CD4-positive, alpha-beta T cell treated with Interferon alpha-2 for 1 hour (primary cell): ENCODE results near the gene VPS52.

Source experiments
- DNase-seq, 2 donors: peaks; one replicate each; pipeline ENCODE4 v3.0.0-alpha.2; 2020 to 2022

Gene VPS52, protein sequence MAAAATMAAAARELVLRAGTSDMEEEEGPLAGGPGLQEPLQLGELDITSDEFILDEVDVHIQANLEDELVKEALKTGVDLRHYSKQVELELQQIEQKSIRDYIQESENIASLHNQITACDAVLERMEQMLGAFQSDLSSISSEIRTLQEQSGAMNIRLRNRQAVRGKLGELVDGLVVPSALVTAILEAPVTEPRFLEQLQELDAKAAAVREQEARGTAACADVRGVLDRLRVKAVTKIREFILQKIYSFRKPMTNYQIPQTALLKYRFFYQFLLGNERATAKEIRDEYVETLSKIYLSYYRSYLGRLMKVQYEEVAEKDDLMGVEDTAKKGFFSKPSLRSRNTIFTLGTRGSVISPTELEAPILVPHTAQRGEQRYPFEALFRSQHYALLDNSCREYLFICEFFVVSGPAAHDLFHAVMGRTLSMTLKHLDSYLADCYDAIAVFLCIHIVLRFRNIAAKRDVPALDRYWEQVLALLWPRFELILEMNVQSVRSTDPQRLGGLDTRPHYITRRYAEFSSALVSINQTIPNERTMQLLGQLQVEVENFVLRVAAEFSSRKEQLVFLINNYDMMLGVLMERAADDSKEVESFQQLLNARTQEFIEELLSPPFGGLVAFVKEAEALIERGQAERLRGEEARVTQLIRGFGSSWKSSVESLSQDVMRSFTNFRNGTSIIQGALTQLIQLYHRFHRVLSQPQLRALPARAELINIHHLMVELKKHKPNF

DNA sequence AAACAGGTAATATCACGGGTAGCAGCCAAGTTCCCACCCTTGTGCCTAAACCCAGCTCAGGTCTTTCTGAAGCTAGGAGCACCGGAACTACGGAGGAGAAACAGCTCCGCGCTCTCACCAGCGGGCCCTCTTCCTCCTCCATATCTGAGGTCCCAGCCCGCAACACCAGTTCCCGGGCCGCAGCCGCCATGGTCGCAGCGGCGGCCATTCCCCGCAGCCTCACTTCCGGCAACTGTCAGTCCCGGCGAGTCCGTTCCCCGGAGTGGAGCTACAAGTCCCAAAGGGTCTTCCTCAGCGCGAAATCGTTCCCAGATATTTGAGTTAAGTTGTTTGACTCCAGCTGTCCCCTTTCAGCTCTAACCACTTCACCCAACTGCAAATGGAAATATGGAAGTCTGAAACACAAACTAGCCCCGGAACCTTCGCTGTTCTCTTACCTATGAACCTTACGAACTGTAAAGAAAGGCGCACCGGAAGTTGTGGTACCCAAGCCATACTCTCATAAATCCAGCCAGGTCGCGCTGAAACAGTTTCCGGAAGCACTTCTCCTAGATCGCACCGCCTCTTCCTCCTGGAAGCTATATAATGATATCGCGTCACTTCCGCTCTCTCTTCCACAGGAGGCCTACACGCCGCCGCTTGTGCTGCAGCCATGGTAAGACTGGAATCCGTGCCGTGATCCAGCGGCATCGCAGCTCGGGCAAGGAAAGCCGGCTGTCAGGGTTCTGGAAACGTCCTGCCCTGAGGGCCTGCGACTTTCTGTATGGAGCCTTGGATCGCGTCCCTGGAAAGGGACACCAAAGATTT is at the start of gene VPS52, which contains the start of gene RPS18:
TSS of gene VPS52 (minus strand) at position 409 of the 807 bp plus-strand sequence. CDS start at position 208, 201 bp downstream.
TSS of gene RPS18 (plus strand) at position 608 of the 807 bp plus-strand sequence. CDS start at position 653, 45 bp downstream.
- DNase-seq: peak; percentile 97

DNA sequence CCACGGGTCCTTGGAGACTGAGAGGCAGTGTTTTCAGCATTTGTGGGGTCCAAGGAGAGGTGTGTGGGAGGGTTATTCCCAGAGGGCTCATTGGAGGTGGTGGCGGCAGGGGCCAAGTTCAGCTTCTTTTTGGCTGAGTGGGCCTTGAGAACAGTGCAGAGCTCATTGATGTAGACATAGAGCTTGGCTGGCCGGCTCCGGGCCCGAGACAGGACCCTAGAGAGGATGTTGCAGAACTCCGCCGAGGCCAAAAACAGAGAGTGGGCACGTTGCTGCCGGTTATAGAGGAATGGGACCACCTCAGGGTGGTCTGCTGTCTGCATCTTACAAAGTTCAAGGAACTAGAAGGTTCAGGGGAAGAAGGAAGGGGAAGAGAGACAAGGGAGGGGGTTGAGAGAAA is 49.6 kb upstream of the VPS52 start:
- no peak for DNase-seq

DNA sequence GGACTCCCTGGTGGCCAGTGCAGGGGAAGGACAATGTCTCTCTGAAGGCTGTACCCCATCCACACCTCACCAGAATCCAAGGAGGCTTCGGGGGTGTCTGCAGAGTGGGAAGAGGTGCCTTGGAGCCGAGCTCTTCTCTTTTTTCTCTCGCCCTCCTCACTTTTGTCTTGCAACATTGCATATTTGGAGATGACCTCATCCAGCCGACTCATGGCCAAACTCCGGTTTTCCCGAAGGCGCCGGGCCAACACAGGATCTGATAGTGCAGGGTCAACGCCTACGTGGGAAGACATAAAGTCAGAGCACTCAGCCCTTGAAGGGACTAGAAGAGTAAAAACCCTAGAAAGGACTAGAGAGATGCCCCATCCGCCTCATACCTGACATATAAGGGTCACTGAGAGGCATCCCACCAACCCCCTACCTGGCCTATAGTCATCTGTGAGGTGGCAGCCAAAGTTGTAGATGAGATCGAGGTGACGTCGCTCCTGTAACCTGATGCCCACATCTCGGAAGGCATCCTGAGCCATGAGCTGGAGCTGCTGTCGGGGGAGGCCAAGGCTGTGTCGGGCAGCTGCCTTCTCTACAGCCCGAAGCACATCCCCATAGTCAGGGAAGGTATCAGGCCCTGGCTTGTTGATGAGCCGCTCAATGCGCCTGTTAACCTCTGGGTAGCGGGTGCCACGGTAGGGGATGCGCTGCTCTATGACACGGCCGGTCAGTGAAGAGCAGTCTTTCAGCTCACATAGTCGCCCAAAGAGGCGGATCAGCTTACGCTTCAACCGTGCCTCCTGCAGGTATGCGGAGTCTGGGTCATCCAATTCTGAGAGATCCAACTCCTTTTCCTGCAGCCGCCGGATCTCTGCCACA is 48.9 kb upstream of the VPS52 start:
- DNase-seq: no peak

DNA sequence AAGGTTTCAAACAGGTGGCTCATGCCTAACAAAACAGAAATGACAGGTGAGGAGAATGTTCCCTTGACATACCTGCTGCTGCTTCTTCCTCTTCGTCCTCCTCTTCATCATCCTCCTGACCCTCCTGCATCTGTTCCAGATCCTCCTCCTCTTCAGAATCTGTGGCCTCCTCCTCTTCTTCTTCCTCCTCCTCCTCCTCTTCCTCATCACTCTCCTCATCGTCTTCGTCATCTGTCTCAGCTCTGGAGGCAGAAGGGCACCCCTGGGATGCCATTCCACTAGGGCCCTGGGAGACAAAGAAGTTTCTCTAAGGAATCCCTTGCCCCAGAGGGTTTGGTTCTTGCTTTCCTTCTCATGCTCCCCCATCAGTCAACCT is 48.3 kb upstream of the VPS52 start:
- DNase-seq: no peak

DNA sequence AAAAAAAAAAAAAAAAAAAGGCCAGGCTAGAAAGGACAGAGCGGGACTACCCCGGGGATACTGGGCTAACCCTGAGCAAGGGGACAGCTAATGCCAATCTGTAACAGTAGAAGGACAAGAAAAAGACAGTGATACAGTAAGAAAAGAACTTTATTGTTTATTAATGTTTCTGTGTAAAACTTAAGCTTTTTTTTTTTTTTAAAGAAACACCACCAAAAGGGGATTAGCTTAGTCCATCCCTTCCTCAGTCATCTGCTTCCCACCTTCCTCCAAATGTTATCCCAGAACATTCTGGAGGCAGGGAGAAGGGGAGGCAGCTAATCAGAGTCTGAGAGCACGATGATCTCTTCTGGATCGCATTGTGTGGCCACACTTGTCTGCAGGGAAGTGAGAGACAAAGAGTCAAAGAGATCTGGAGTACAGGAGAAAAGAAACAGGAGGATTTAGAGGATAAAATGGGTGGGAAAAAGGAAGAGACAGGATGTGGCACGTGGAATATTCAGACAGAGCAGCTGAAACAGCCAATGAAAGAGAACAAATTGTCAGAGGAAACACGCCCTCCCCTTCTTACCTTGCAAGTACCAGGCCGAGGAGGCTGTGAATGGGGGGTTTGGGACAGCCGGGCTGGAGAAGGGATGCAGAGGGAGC is 46.9 kb upstream of the VPS52 start:
- no peak for DNase-seq

DNA sequence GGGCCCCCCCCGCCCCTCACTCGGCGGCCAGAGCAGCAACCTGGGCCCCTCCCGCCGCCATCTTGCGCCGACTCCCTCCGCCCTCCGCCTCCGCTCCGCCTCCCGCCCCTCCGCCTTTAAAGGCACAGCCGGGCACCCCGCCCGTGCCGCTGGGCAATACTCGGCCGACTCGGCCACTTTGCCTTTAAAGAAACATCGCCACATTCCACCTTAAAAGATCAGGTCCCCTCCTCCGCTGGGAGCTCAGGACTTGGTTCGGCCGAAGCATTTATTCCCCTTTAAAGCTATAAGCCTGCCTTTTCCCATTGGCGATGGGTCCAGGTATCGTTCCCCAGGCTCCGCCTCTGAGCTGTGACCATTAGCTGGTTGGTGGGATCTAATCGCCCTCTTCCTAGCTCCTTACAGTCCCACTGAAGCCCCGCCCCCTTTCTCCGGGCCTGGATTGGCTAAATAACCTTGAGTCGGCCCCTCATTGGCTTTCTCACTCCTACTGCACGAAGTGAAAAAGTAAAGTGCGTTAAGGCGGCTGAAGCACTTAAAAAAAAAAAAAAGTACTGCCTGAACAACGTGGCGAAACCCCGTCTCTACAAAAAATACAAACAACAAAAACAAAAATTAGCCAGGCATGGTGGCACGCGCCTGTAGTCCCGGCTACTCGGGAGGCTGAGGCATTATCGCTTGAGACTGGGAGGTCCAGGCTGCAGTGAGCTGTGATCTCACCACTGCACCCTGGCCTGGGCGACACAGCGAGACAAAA is 46.2 kb upstream of the VPS52 start, which contains the start of gene ZBTB22:
TSS of gene ZBTB22 (minus strand) at position 76 of the 757 bp plus-strand sequence. CDS start 828 bp downstream, outside the sequence.
- DNase-seq: peak; percentile 97

DNA sequence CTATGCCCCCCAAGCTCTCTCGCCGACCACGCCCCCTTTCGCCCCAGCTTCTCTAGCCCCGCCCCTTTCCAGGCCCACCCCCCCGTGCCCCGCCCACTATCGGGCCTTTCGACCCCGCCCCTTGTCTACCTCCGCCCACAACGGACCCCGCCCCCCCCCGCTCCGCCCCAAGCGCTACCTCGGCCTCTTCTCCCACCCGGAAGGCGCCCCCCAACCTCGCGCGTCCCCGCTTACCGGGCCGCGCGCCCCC is 45.7 kb upstream of the VPS52 start:
- DNase-seq: no peak

DNA sequence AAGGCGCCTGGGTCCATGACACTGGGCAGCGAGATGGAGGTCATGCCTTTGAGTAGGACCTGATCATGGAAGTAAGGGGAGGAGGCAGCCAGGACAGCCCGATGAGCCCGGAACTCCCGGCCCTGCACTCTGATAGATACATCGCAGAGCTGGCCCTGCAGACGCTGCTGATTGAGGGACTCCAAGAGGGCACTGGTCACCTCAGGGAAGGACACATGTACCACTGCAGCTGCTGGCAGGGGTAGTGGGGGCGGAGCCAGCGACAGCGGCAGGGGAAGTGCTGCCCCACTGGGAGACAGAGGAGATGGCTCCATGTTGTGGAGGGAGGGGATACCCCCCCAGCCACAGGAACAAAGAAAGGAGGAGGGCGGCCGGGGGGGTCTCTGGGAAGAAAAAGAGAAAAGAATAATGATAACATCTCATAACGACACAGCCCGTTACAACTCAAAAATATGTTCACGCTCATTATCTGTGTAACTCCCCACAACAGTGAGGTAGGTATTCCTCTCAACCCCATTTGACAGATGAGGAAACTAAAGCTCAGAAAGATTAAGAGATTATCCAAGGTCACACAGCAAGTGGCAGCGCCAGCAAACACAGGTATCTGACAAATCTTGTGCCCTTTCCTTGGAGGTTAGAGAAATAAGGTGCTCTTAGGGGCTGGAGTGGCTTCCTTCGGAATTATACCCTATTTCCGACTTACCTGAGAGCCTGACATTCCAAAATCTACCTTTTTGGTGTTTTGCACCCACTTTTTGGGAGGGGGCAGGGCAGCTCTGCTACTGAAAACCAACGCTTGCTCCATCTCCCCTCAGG is 45.1 kb upstream of the VPS52 start:
- DNase-seq: peak in 1 of 2 donors; percentile 41

DNA sequence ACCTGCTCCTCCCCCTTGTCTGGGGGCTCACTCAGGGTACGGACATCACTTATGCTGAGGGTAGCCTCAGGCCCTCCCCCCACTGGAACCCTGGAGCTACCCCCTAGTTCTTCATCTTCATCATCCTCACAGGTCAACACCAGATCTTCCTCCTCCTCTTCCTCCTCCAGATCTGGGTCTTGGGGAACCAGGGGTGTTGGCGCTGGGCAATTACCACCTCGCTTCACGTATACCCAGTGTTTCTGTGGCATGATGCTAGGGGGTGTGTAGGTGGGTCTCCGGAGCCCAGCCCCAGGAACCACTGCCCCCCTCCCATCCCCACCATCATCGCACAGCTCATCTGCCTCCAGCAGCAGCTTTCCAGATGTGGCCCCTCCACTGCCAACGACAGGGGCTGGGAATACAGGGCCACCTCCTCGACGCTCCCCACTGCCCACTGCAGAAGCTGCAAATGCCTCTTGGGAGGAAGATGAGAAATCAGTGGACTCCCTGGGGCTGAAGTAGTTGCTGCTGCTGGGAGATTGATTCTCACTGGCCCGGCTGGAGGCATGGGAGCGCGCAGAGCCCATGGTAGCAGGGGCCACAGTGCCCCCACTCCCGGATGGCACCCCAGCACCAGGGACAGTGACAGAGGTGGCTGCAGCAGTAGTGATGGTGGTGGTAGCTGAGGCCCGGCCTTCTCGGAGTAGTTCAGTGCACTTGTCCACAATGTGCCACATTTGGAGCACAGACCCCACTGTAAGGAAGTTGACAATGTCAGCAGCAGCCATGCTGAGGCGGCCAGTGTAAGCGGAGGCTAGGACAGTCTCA is 44.3 kb upstream of the VPS52 start:
- no peak for DNase-seq

DNA sequence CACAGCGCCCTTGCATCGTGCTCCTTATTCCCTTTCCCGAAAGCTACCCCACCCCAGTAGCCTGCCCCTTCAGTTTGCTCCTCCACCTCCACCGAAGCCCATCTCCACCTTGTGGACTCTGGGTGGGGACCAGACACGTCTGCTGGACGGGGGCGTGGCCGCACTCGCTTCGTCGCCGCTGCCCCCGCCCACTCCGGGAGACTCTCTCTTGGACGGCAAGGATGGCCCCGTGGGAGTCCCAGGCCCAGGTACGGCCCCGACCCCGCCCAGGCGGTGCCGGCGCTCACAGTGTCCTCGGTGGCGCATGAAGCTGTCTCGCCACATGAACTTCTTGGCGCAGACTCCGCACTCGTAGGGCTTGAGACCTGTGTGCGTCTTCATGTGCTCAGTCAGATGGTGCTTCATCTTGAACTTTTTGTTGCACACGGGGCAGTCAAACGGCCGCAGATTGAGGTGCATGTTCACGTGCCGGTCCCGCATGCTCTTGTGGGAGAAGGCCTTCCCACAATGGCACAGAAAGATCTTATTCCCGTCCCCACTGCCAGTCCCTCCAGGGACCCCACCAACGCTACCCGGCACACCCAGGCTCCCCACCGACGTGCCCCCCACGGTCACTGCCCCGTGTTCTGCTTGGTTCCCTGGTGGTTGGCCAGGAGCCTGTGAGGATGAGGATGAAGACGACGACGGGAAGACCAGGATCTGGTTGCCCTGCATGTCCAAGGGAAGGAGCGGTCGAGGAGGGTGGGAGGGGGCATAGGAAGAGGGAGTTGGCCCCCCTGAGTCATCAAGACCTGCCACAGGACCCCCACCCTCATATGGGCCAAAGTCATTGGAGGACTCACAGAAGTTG is 43.5 kb upstream of the VPS52 start:
- peak in 1 of 2 donors; percentile 42 for DNase-seq

DNA sequence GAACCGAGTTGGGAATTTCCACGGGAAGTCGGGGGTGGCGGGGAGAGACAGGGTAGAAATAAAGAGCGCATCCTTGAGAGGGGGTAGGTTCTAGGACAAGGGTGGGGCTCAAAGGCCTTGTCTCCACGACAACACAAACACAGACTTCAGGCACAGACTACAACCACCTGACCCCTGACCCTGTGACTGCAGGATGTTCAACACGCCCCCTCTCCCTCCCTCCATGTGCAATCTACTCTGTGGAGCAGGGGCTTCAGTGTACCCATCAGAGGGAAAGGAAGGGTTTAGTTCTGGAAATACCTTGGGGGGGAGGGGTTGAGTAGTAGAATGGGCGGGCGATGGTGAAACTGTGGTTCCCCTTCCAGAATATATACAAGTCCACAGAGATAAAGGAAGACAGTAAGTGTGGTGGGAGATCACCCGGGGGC is 42.9 kb upstream of the VPS52 start:
- DNase-seq: peak; percentile 88 to 91

DNA sequence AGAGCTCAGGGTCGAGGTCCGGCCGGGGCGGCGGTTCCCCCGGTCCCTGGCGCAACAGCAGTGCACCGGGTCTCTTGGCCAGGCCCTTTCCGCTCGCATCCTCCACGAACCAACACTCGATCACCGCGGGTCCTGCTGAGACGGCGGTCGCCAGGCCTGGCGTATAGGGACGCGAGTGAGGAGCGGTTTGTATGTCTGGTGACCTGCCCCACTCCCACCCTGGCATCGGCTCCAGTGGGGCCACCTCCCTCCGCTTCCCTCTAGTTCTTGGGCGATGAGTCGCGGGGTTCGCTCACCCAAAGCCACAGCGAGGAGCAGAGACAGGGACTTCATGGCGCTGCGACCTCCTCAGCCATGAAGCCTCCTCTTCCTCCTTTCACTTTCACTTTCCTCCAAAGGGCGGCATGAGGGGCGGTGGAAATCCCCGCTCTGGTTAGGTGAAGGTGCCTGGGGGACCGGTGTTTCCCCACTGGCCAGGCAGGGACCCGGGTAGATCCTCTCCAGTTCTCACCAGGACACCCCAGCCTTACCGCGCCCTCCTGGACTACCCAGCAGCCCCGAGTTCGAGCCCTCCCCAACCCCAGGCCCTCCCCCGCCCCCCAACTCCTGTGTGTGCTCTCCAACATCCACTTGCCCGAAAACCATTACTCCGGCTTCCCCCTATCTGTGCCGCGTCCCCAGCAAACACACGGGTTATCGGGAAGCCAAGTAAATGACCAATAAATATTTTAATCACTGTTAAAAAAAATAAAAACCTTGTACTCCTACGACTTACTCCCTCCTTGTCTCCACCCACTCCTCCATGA is 42.2 kb upstream of the VPS52 start, which contains the start of gene TAPBP:
TSS of gene TAPBP (minus strand) at position 370 of the 806 bp plus-strand sequence. CDS start at position 333, 37 bp downstream.
- DNase-seq: peak; percentile 94 to 96

DNA sequence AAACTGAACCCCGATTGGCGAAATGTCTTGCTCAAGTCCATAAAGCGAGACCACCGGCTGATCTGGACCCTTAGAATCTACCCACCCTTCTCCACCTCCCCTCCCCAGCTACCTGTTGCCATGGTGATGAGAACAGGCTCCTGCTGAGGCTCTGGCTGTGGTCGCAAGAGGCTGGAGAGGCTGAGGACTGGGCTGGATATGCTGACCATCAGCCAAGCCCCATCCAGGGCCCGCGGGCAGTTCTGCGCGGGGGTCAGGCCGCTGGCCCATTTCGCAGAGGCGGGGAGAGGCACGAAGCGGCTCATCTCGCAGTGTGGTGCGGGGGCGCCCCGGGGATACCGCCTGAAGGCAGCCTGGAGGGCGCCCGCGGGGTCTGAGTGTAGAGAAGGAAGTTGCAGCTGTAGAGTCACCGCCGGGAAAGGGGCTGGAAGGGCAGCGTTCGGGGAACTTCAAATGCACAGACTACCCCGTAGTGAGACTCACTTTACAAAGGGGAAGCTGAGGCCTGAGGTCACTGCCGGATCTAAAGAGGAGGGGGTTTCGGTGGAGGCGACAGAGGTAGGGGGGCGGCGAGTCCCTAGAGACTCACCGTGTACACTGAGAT is 41.5 kb upstream of the VPS52 start:
- DNase-seq: peak; percentile 55 to 63

DNA sequence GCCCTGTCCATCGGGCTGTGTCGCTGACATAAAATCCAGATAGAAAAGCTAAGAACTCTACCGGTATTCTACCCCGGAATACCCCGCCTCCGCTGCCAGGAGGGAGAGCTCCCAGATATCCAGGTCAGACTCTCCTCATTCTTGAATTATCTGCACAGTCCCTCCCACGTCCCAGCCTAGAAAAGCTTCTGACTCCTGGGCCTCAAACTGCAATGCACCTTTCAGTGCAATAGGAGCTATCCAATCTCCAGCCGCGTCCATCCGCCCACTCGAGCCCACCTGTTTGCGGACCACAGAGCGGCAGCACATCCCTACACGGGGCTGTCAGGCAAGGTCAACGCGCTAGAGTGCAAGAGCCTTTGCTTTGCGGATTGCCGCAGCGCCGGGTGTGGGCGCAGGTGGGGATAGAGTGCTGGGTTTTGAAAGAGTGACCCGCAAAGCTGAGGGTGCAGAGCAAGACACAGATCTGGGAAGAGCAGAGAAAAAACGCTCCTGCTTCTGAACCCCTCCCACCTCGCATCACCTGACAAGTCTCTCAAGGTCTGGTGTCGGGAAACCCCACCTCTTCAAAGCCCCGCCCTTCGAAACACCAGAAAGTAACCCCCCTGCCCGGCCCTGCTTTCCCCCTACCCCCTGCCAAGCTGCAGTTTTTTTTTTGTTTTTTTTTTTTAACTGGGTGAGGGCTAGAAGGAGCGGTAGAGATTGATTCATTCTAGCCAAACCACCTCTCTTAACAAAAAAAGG is 40.9 kb upstream of the VPS52 start:
- peak; percentile 94 to 95 for DNase-seq

DNA sequence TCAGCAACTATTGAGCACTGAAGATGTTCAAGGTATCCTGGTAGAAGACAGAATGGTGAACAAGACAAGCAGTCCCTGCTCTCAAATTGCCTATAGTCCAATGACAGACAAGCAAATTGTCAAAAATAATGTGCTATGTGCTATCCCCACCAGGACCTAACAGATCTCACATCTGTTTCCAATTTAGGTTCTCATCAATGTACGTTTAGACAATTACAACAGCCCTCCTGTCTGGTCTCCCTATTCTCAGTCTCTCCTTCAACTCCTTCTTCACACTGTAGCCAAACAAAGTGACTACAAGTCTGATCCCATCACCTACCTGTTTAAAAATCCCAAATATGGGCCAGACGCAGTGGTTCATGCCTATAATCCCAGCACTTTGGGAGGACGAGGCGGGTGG is 34.7 kb upstream of the VPS52 start:
- DNase-seq: no peak

DNA sequence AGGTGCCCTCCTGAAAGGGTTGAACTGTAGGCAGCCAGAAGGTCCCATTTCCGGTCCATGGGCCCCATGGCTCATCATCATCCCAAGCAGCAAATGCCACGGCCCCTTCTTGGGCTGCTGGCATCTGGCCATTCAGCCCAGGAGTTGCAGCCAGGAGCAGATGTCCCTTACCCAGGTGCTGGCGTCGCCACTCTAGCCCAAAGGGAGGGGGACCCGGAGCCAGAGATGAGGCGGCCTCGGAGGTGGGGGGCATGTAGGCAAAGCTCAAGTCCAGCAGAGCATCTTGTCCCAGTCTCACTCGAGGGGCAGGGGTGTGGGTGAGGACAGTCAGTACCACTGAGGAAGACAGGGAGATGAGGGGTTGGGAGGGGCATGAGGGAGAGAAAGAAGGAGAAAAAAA is 33.4 kb upstream of the VPS52 start:
- no peak for DNase-seq
